HepG2 (cell line): ENCODE data around the gene TAPBP. TPM values are rescaled to one million over a fixed set of nuclear protein-coding genes. Genes with fewer than 3 reads are reported as not detected.

Experiments used
- ARHGAP35 ChIP-seq: sonication (generic); formaldehyde crosslinking; IDR thresholded peaks from 2 replicates; pipeline ENCODE4 v1.9.0; 2022; ENCODE audit warnings: mild to moderate bottlenecking, inconsistent platforms, moderate library complexity, missing genetic modification reagents, borderline replicate concordance
- ARID5B ChIP-seq: IDR thresholded peaks from 2 replicates; pipeline ENCODE4 v1.4.0; 2020; ENCODE audit warnings: mild to moderate bottlenecking, missing genetic modification reagents
- CERS6 ChIP-seq: sonication (generic); formaldehyde crosslinking; IDR thresholded peaks from 2 replicates; pipeline ENCODE4 v1.5.0; 2020; ENCODE audit warnings: missing genetic modification reagents
- FOXP4 ChIP-seq: sonication (generic); formaldehyde crosslinking; IDR thresholded peaks from 2 replicates; pipeline ENCODE4 v1.4.0; 2020; ENCODE audit warnings: missing genetic modification reagents
- LCORL ChIP-seq, 2 experiments: fragments of 450-650 bp in 1 of 2; sonication (generic) in 1 of 2; formaldehyde crosslinking in 1 of 2; IDR thresholded peaks; 2 replicates each; pipeline versions ENCODE4 v1.5.0 to v1.6.1; 2017 to 2020; ENCODE audit warnings: antibody characterized with exemption in 1 of 2, missing genetic modification reagents in 1 of 2
- MIER2 ChIP-seq: IDR thresholded peaks from 2 replicates; pipeline ENCODE4 v1.6.1; 2016; ENCODE audit warnings: missing biosample characterization, missing genetic modification reagents
- MTA3 ChIP-seq: sonication (generic); formaldehyde crosslinking; IDR thresholded peaks from 2 replicates; pipeline ENCODE4 v1.4.0; 2020; ENCODE audit warnings: missing genetic modification reagents
- SNAPC4 ChIP-seq: sonication (generic); formaldehyde crosslinking; IDR thresholded peaks from 2 replicates; pipeline ENCODE4 v1.4.0; 2020; ENCODE audit warnings: mild to moderate bottlenecking, missing genetic modification reagents
- SOX6 ChIP-seq, 2 experiments: fragments of 450-650 bp in 1 of 2; sonication (generic) in 1 of 2; formaldehyde crosslinking in 1 of 2; IDR thresholded peaks; 2 replicates each; pipeline versions ENCODE4 v1.4.0 to v1.6.1; 2017 to 2020; ENCODE audit warnings: antibody characterized with exemption in 1 of 2, mild to moderate bottlenecking in 1 of 2, missing genetic modification reagents in 1 of 2
- STAG1 ChIP-seq: sonication (generic); formaldehyde crosslinking; IDR thresholded peaks from 2 replicates; pipeline ENCODE4 v1.4.0; 2020; ENCODE audit warnings: missing genetic modification reagents
- THAP7 ChIP-seq: sonication (generic); formaldehyde crosslinking; IDR thresholded peaks from 2 replicates; pipeline ENCODE4 v1.8.1; 2023; ENCODE audit warnings: mild to moderate bottlenecking, missing genetic modification reagents
- ZEB1 ChIP-seq: IDR thresholded peaks from 2 replicates; pipeline ENCODE4 v1.6.1; 2012; ENCODE audit warnings: mild to moderate bottlenecking, low read depth, inconsistent platforms; ENCODE audit not compliant: insufficient replicate concordance
- ZKSCAN8 ChIP-seq: IDR thresholded peaks from 2 replicates; pipeline ENCODE4 v1.6.1; 2016; ENCODE audit warnings: borderline replicate concordance, missing genetic modification reagents, missing compliant biosample characterization
- ZNF639 ChIP-seq: conservative IDR thresholded peaks from 2 replicates; pipeline ENCODE4 v1.6.1; 2018; ENCODE audit warnings: missing genetic modification reagents
- polyA plus RNA-seq, 8 experiments: library from polyadenylated mRNA; depleted of rRNA in 3 of 8; stranded (reverse) in 7 of 8; unstranded in 1 of 8; fragments of >200 nt; fragmentation: Illumina TruSeq in 4 of 8; extraction: Trizol in 4 of 8; gene quantifications; 2 replicates each; pipeline versions ENCODE4 v1.2.1 to v1.2.3, GENCODE V29; 2011 to 2016; ENCODE audit warnings: low read depth in 4 of 8, missing spikeins in 1 of 8, mixed read lengths in 1 of 8; ENCODE audit not compliant: insufficient read depth in 1 of 8
- total RNA-seq, 5 experiments: library from RNA; depleted of rRNA; stranded (reverse); fragments of >200 nt; fragmentation: Illumina TruSeq; extraction: Trizol; gene quantifications; 2 replicates each; pipeline ENCODE4 v1.2.3, GENCODE V29; 2016; ENCODE audit warnings: low read depth in 1 of 5

TAPBP gene
- total and polyA plus RNA-seq, 2 of the 13 experiments (the other 11 are each of a cell fraction or from before 2014, with no cell fraction given) = 27.4 to 32.3 TPM

GRCh38 chr6:33279971-33280511 is 33.8 kb downstream of the TAPBP start (continued):
- TF ChIP-seq SNAPC4 (CRISPR knock-in tag) (no peak), THAP7 (0 out of 2 replicates have a peak, but pooled peaks have one; percentile 55), MTA3 (CRISPR knock-in tag) (no peak), STAG1 (CRISPR knock-in tag) (peak; percentile 86), SOX6 (IDR thresholded peaks at IDR 0.05) (no peak), SOX6 (CRISPR knock-in tag; IDR thresholded peaks at IDR 0.05) (peak; percentile 22; the same call in 1 of the 2 replicates), ARID5B (CRISPR knock-in tag) (0 out of 2 replicates have a peak, but pooled peaks have one; percentile 13), LCORL (IDR thresholded peaks at IDR 0.05) (no peak), LCORL (CRISPR knock-in tag; IDR thresholded peaks at IDR 0.05) (peak; percentile 78), MIER2 (CRISPR knock-in tag) (0 out of 2 replicates have a peak, but pooled peaks have one; percentile 39), ZEB1 (no peak), CERS6 (CRISPR knock-in tag) (no peak), FOXP4 (CRISPR knock-in tag) (no peak), ZNF639 (CRISPR knock-in tag) (no peak), ARHGAP35 (peak; percentile 47; the same call in 1 of the 2 replicates), ZKSCAN8 (no peak)
